Renal cortex interstitium (tissue), 11 donors: ENCODE data around the gene SKP2. TPM values are rescaled to one million over a fixed set of nuclear protein-coding genes. Genes with fewer than 3 reads are reported as not detected.

Experiments
- DNase-seq, 11 donors: peaks; one replicate each; pipeline ENCODE4 v3.0.0-alpha.2; 2013; ENCODE audit warnings: low read depth in 9 of 11, low spot score in 4 of 11; ENCODE audit errors: extremely low read depth in 1 of 11
- polyA plus RNA-seq, 3 donors: library from polyadenylated mRNA; unstranded; fragments of 120-200 nt; gene quantifications; one replicate each; pipeline ENCODE4 v1.2.1, GENCODE V29; 2013; ENCODE audit not compliant: insufficient read length in 3 of 3

SKP2 gene
- polyA plus RNA-seq, 3 donors, result 42.8 to 57.1 (median 51.0) TPM

DNA sequence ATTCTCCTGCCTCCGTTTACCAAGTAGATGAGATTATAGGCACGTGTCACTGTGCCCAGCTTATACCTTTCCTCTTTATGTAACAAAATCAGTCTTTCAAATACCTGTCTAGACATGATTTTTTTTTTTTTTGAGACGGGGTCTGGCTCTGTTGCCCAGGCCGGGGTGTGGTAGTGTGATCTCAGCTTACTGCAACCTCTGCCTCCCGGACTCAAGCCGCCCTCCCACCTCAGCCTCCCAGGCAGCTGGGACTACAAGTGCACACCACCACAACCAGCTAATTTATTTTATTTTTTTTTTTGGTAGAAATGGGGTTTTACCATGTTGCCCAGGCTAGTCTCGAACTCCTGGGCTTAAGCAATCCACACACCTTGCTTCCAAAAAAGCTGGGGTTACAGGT is 76.6 kb downstream of the SKP2 start:
- DNase-seq, result no peak

DNA sequence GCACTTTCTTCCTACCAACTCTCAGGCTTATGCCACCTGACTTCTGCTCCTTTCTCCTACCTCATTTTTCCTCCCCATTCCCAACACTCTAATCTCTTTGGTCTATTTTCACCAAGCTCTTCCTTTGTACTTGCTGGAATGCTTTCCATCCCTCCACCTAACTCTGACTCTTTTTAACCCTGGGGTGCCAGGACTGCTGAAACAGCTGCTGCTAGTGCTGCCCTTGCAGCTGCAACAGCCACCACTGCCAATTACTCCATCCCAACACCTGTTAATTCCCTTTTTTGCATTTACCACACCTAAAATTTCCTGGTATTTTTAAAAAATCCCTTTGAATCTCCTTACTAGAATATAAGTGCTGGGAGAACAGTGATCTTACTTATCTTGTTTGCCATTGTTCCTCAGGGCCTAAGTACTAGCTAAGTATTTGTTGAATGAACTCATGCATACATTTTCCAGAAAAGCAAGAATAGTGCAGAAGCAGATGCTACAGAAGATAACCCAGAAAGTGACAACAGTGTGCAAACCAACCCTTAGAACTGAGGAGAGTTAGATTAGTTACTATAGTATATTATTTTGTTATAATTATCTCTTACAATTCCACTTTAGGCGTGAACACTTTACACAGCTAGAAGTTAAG is 78.4 kb downstream of the SKP2 start:
- no peak for DNase-seq

DNA sequence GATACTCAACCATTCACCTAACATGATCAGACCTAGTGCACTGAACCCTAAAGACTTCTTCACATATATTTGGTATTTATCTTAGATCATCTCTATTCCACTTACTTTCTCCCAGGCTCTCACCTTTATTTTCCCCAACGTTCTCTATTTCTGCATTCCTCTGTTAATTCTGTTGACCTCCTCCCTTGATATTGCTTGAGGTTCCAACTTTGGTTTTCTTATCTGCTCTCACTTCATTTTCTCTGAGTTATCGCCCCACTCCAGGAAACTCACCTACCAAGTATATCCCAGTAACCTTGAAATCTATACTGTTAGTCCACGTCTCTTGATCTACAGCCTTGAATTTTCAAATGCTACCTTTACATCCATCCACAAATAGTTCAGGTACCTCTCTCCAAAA is 80.6 kb downstream of the SKP2 start:
- no peak for DNase-seq

Other genes starting within 250 kb of the SKP2 start
- gene CAPSL, start 213.5 kb upstream of the SKP2 start, polyA plus RNA-seq, result 1 to 10 TPM; 5.3 to 6.2 (median 6.2) TPM
- 100 to 1,000 TPM in 2 of 3 donors, 10 to 100 TPM in 1; 94.7 to 162 (median 125) TPM for gene UGT3A1, start 160.7 kb upstream of the SKP2 start, polyA plus RNA-seq
- 10 to 100 TPM; 11.3 to 19.4 (median 17.1) TPM for gene UGT3A2, start 85.2 kb upstream of the SKP2 start, polyA plus RNA-seq
- gene LMBRD2, start 224 bp upstream of the SKP2 start, polyA plus RNA-seq, result 10 to 100 TPM; 15.8 to 21.8 (median 19.6) TPM
- gene NADK2, start 89.8 kb downstream of the SKP2 start, polyA plus RNA-seq, result 10 to 100 TPM; 51.0 to 57.2 (median 55.6) TPM
- gene RANBP3L, start 149.8 kb downstream of the SKP2 start, polyA plus RNA-seq, result 1 to 10 TPM; 6.1 to 8.7 (median 6.2) TPM